ENCODE results near the gene USP5.
"Not testable (repeated sequence)": the region's sequence is repeated elsewhere in the genome, so short reads cannot be mapped to it uniquely, and the experiment has no call there.

GRCh38 chr12:6908141-6908540 is 56.2 kb downstream of the USP5 start:
- TF ChIP-seq POLR2AphosphoS5 (IDR thresholded peaks at IDR 0.05; ENCODE audit: borderline replicate concordance, low read depth, low read length); FOXP2 (optimal IDR thresholded peaks at IDR 0.05; ENCODE audit: control extremely low read depth, extremely low read length, insufficient read depth); EZH2 (IDR thresholded peaks at IDR 0.05): not testable (repeated sequence)

All from SK-N-MC (cell line).